NCI-H2196 (cell line): Measurements from ENCODE around the gene MAP3K3.

Experiments used
- DNase-seq: peaks from one replicate; lab custom pipeline; 2025; ENCODE audit not compliant: unreplicated experiment; lab: John Stamatoyannopoulos, UW

Gene MAP3K3

GRCh38 chr17:63621684-63622573, at the start of gene MAP3K3:
MAP3K3 (plus strand) TSS chr17:63622417; CDS start chr17:63622760, 343 bp downstream.
- DNase-seq, result peak; percentile 100

- no peak for DNase-seq
Measured at GRCh38 chr17:63573634-63574033, 48.6 kb upstream of the MAP3K3 start.

- no peak for DNase-seq
Measured at GRCh38 chr17:63578027-63578768, 44.0 kb upstream of the MAP3K3 start.

- no peak for DNase-seq
Measured at GRCh38 chr17:63578769-63579111, 43.5 kb upstream of the MAP3K3 start.

GRCh38 chr17:63579633-63580032, 42.6 kb upstream of the MAP3K3 start:
- no peak for DNase-seq

GRCh38 chr17:63587770-63588169, 34.4 kb upstream of the MAP3K3 start:
- DNase-seq, result no peak

GRCh38 chr17:63588797-63589196, 33.4 kb upstream of the MAP3K3 start:
- DNase-seq, result no peak

- no peak for DNase-seq
Measured at GRCh38 chr17:63589646-63590045, 32.6 kb upstream of the MAP3K3 start.

GRCh38 chr17:63592797-63593196, 29.4 kb upstream of the MAP3K3 start:
- no peak for DNase-seq

GRCh38 chr17:63595132-63595531, 27.1 kb upstream of the MAP3K3 start:
- no peak for DNase-seq

- no peak for DNase-seq
Measured at GRCh38 chr17:63596856-63597586, 25.2 kb upstream of the MAP3K3 start.

- no peak for DNase-seq
Measured at GRCh38 chr17:63598281-63598680, 23.9 kb upstream of the MAP3K3 start.

- peak; percentile 84 for DNase-seq
Measured at GRCh38 chr17:63600569-63601438, 21.4 kb upstream of the MAP3K3 start, which contains the start of gene TACO1. TACO1 (plus strand) TSS chr17:63600895; CDS start chr17:63601084, 189 bp downstream.

- no peak for DNase-seq
Measured at GRCh38 chr17:63601439-63602371, 20.5 kb upstream of the MAP3K3 start.

- DNase-seq, result no peak
Measured at GRCh38 chr17:63609816-63610573, 12.2 kb upstream of the MAP3K3 start.

GRCh38 chr17:63610854-63611253, 11.4 kb upstream of the MAP3K3 start:
- no peak for DNase-seq

- DNase-seq, result no peak
Measured at GRCh38 chr17:63611354-63611753, 10.9 kb upstream of the MAP3K3 start.

GRCh38 chr17:63613663-63614062, 8.6 kb upstream of the MAP3K3 start:
- DNase-seq, result no peak

- DNase-seq, result no peak
Measured at GRCh38 chr17:63621229-63621683, 961 bp upstream of the MAP3K3 start.
